H1 (cell line): Measurements from ENCODE around the gene RAB11A. TPM values are rescaled to one million over a fixed set of nuclear protein-coding genes. Genes with fewer than 3 reads are reported as not detected.

Experiments
- CTCF ChIA-PET: fragments of 300-600 bp; sonication (Branson Sonifier 250); formaldehyde crosslinking; loops from one replicate; lab custom pipeline; 2021; ENCODE audit not compliant: partially characterized antibody; lab: Charles Lee
- POLR2A ChIA-PET: fragments of 300-600 bp; sonication (Branson Sonifier 250); formaldehyde crosslinking; loops from one replicate; lab custom pipeline; 2021; ENCODE audit warnings: inconsistent platforms; ENCODE audit not compliant: partially characterized antibody; lab: Charles Lee
- DNase-seq, 2 experiments: peaks; one replicate each; pipeline versions ENCODE4 v3.0.0 to v3.0.0-alpha.2; 2010 to 2022; ENCODE audit warnings: low spot score in 2 of 2, low read depth in 1 of 2, mixed read lengths in 1 of 2
- FAIRE-seq: peaks from 2 replicates; lab custom pipeline; 2011; peaks lifted over from hg19 to GRCh38; lab: Jason Lieb, UNC
- H2AFZ ChIP-seq: 2 replicates; pipeline ENCODE4 v1.8.1; 2012; ENCODE audit warnings: low read length, inconsistent platforms
- H2AK5ac ChIP-seq: 2 replicates; pipeline ENCODE4 v1.6.1; 2013; ENCODE audit warnings: low read depth, low read length
- H2BK120ac ChIP-seq: replicated peaks from 2 replicates; pipeline ENCODE3; 2013; ENCODE audit warnings: low read depth, low read length, inconsistent platforms
- H2BK12ac ChIP-seq: 2 replicates; pipeline ENCODE4 v1.6.1; 2013; ENCODE audit warnings: low read depth, low read length
- H2BK15ac ChIP-seq: 2 replicates; pipeline ENCODE4 v1.6.1; 2013; ENCODE audit warnings: low read length
- H2BK20ac ChIP-seq: 2 replicates; pipeline ENCODE4 v1.6.1; 2013; ENCODE audit warnings: low read length
- H2BK5ac ChIP-seq: 2 replicates; pipeline ENCODE4 v1.6.1; 2013; ENCODE audit warnings: low read depth, low read length
- H3K14ac ChIP-seq: 2 replicates; pipeline ENCODE4 v1.6.1; 2013; ENCODE audit warnings: inconsistent platforms; ENCODE audit not compliant: insufficient read length
- H3K18ac ChIP-seq: 2 replicates; pipeline ENCODE4 v1.6.1; 2013; ENCODE audit warnings: low read length; ENCODE audit errors: extremely low read depth
- H3K23ac ChIP-seq: 2 replicates; pipeline ENCODE4 v1.6.1; 2013; ENCODE audit warnings: inconsistent platforms; ENCODE audit not compliant: insufficient read length
- H3K23me2 ChIP-seq: 2 replicates; pipeline ENCODE4 v1.6.1; 2013; ENCODE audit warnings: low read depth, low read length
- H3K27ac ChIP-seq: 2 replicates; pipeline ENCODE4 v1.6.1; 2011; ENCODE audit warnings: low read depth, low read length, inconsistent platforms
- H3K27me3 ChIP-seq, 4 experiments: replicated peaks in 1 of 4; 1 replicate in 1 of 4; 2 replicates in 3 of 4; pipeline versions ENCODE4 v1.6.1 to v1.8.1; 2011 to 2013; ENCODE audit warnings: low read length in 3 of 4, mild to moderate bottlenecking in 3 of 4, inconsistent platforms in 2 of 4, mixed read lengths in 2 of 4, moderate library complexity in 1 of 4; ENCODE audit not compliant: control insufficient read depth in 3 of 4, insufficient read depth in 3 of 4; ENCODE audit errors: extremely low read depth in 1 of 4
- H3K36me3 ChIP-seq, 4 experiments: 2 replicates each; pipeline versions ENCODE4 v1.6.1 to v1.8.1; 2011 to 2013; ENCODE audit warnings: mild to moderate bottlenecking in 4 of 4, low read length in 3 of 4, moderate library complexity in 2 of 4, control low read depth in 1 of 4, inconsistent platforms in 1 of 4; ENCODE audit not compliant: insufficient read depth in 4 of 4, control insufficient read depth in 2 of 4
- H3K4ac ChIP-seq: replicated peaks from 2 replicates; pipeline ENCODE3; 2013; ENCODE audit warnings: low read length, low read depth, mixed read lengths, inconsistent platforms; ENCODE audit not compliant: insufficient read length
- H3K4me1 ChIP-seq, 4 experiments: replicated peaks in 1 of 4; 1 replicate in 1 of 4; 2 replicates in 3 of 4; pipeline versions ENCODE4 v1.6.1 to v1.8.1; 2011 to 2013; ENCODE audit warnings: low read length in 3 of 4, inconsistent platforms in 2 of 4, mixed read lengths in 1 of 4; ENCODE audit not compliant: insufficient read depth in 4 of 4, control insufficient read depth in 3 of 4
- H3K4me2 ChIP-seq, 2 experiments: 2 replicates each; pipeline versions ENCODE4 v1.6.1 to v1.8.1; 2011 to 2013; ENCODE audit warnings: low read depth in 2 of 2, low read length in 2 of 2, control low read depth in 1 of 2, inconsistent platforms in 1 of 2, mild to moderate bottlenecking in 1 of 2; ENCODE audit not compliant: insufficient read depth in 1 of 2
- H3K4me3 ChIP-seq, 4 experiments: fragments of 200-600, 300-600 bp in 1 of 4; sonication (generic), shearing (Covaris generic), sonication (Bioruptor Twin) in 1 of 4; 2 replicates each; pipeline versions ENCODE4 v1.5.1 to v1.8.1; 2011 to 2016; ENCODE audit warnings: low read length in 4 of 4, low read depth in 3 of 4, control low read depth in 2 of 4, inconsistent platforms in 2 of 4, mild to moderate bottlenecking in 2 of 4, mixed read lengths in 1 of 4, moderate library complexity in 1 of 4; ENCODE audit not compliant: insufficient read depth in 2 of 4; ENCODE audit errors: extremely low read depth in 1 of 4
- H3K56ac ChIP-seq: replicated peaks from 2 replicates; pipeline ENCODE3; 2013; ENCODE audit warnings: low read depth, mild to moderate bottlenecking, mixed read lengths, low read length, inconsistent platforms; ENCODE audit not compliant: insufficient read length
- H3K79me1 ChIP-seq: 2 replicates; pipeline ENCODE4 v1.6.1; 2013; ENCODE audit warnings: low read depth, low read length, control low read depth
- H3K79me2 ChIP-seq, 2 experiments: 2 replicates each; pipeline versions ENCODE4 v1.6.1 to v1.8.1; 2012 to 2013; ENCODE audit warnings: low read length in 2 of 2, mild to moderate bottlenecking in 2 of 2, inconsistent platforms in 1 of 2; ENCODE audit not compliant: insufficient read depth in 2 of 2, control insufficient read depth in 1 of 2
- H3K9ac ChIP-seq, 4 experiments: replicated peaks in 1 of 4; 1 replicate in 1 of 4; 2 replicates in 3 of 4; pipeline versions ENCODE4 v1.6.1 to v1.8.1; 2011 to 2013; ENCODE audit warnings: low read depth in 3 of 4, low read length in 3 of 4, control low read depth in 2 of 4, mild to moderate bottlenecking in 2 of 4, moderate library complexity in 2 of 4, inconsistent platforms in 1 of 4; ENCODE audit errors: extremely low read depth in 1 of 4
- H3K9me3 ChIP-seq, 2 experiments: 2 replicates each; pipeline versions ENCODE4 v1.6.1 to v1.8.1; 2012 to 2013; ENCODE audit warnings: mild to moderate bottlenecking in 2 of 2, moderate library complexity in 2 of 2, control low read depth in 1 of 2, inconsistent platforms in 1 of 2, low read depth in 1 of 2, low read length in 1 of 2, mixed read lengths in 1 of 2; ENCODE audit not compliant: insufficient read depth in 2 of 2
- H4K20me1 ChIP-seq, 2 experiments: replicated peaks in 1 of 2; 2 replicates each; pipeline versions ENCODE3 to v1.8.1; 2011 to 2013; ENCODE audit warnings: inconsistent platforms in 2 of 2, low read length in 2 of 2, mild to moderate bottlenecking in 1 of 2; ENCODE audit not compliant: insufficient read depth in 2 of 2, control insufficient read depth in 1 of 2
- H4K5ac ChIP-seq: 2 replicates; pipeline ENCODE4 v1.6.1; 2013; ENCODE audit warnings: low read length, low read depth, mixed read lengths, inconsistent platforms; ENCODE audit not compliant: insufficient read length
- H4K8ac ChIP-seq: 2 replicates; pipeline ENCODE4 v1.8.0; 2013; ENCODE audit warnings: mild to moderate bottlenecking, moderate library complexity, low read length, inconsistent platforms; ENCODE audit not compliant: insufficient read depth; ENCODE audit errors: extremely low read depth
- H4K91ac ChIP-seq: replicated peaks from 2 replicates; pipeline ENCODE3; 2013; ENCODE audit warnings: low read length, mixed read lengths, inconsistent platforms; ENCODE audit not compliant: insufficient read length
- BCL11A ChIP-seq, 2 experiments: IDR thresholded peaks; one replicate each; pipeline ENCODE4 v1.6.1; 2011; ENCODE audit warnings: low read depth in 2 of 2, low read length in 2 of 2, mild to moderate bottlenecking in 2 of 2
- CHD2 ChIP-seq: IDR thresholded peaks from 2 replicates; pipeline ENCODE4 v1.6.1; 2012; ENCODE audit warnings: low read length, improper control_type of control experiment
- CTCF ChIP-seq, 3 experiments: IDR thresholded peaks; 1 replicate in 2 of 3; 2 replicates in 1 of 3; pipeline versions ENCODE4 v1.5.1 to v1.6.1; 2011; ENCODE audit warnings: low read length in 3 of 3, mild to moderate bottlenecking in 3 of 3, inconsistent platforms in 2 of 3, low read depth in 1 of 3, moderate library complexity in 1 of 3; ENCODE audit not compliant: insufficient read depth in 1 of 3; ENCODE audit errors: control extremely low read depth in 1 of 3
- EP300 ChIP-seq, 2 experiments: IDR thresholded peaks; 1 replicate in 1 of 2; 2 replicates in 1 of 2; pipeline ENCODE4 v1.6.1; 2011 to 2012; ENCODE audit warnings: low read depth in 2 of 2, low read length in 2 of 2, mild to moderate bottlenecking in 2 of 2, borderline replicate concordance in 1 of 2, inconsistent platforms in 1 of 2, moderate library complexity in 1 of 2
- EZH2 ChIP-seq: fragments of 200-600 bp; sonication (generic); IDR thresholded peaks from 2 replicates; pipeline ENCODE4 v1.7.1; 2012; ENCODE audit warnings: low read depth, mild to moderate bottlenecking, moderate library complexity, low read length, inconsistent platforms; ENCODE audit not compliant: severe bottlenecking
- SP4 ChIP-seq: IDR thresholded peaks from 2 replicates; pipeline ENCODE4 v1.6.1; 2012; ENCODE audit warnings: low read length, inconsistent platforms
- SUZ12 ChIP-seq: fragments of 200-600 bp; sonication (generic); IDR thresholded peaks from 2 replicates; pipeline ENCODE4 v1.6.1; 2012; ENCODE audit warnings: mild to moderate bottlenecking, inconsistent platforms, low read length, moderate library complexity, mixed read lengths
- TCF12 ChIP-seq: IDR thresholded peaks from 2 replicates; pipeline ENCODE4 v1.6.1; 2011; ENCODE audit warnings: low read depth, mild to moderate bottlenecking, low read length
- USF2 ChIP-seq: IDR thresholded peaks from 2 replicates; pipeline ENCODE4 v1.6.1; 2011; ENCODE audit warnings: low read length, improper control_type of control experiment
- whole genome bisulfite sequencing, 2 experiments: shearing (Covaris generic) in 1 of 2; methylation state at CpG; one replicate each; pipeline versions ENCODE4 v1.1.6 to v1.1.7; 2013 to 2015; ENCODE audit warnings: low lambda C conversion rate in 2 of 2, mixed read lengths in 2 of 2, inconsistent platforms in 1 of 2, low coverage in 1 of 2, missing lambda C conversion rate in 1 of 2; ENCODE audit not compliant: insufficient replicate concordance in 2 of 2, insufficient coverage in 1 of 2, insufficient read length in 1 of 2; ENCODE audit errors: extremely low coverage in 1 of 2, missing lambda C conversion rate in 1 of 2; 5-methylcytosine and 5-hydroxymethylcytosine counted together
- polyA plus RNA-seq, 7 experiments: library from polyadenylated mRNA; depleted of rRNA in 3 of 7; stranded (reverse) in 5 of 7; unstranded in 2 of 7; fragments of >200 nt in 5 of 7; fragments of 200-250 nt in 2 of 7; gene quantifications; 1 replicate in 5 of 7; 2 replicates in 1 of 7; 4 replicates in 1 of 7; pipeline versions ENCODE4 v1.2.1 to v1.2.3, GENCODE V29; 2011 to 2013; ENCODE audit warnings: missing spikeins in 2 of 7, mixed read lengths in 2 of 7
- total RNA-seq: library from RNA; stranded (reverse); fragmentation: NEBNext Ultra II Directional; extraction: Animal tissue kit (Norgen Biotek cat#: 25700); gene quantifications from 2 replicates; pipeline ENCODE4 v1.2.1, GENCODE V29; 2021

Gene RAB11A
- total and polyA plus RNA-seq, 2 of the 8 experiments (the other 6 are each of a cell fraction or from before 2014, with no cell fraction given), result 211 to 254 TPM

- no peak overlapping the region for H3K27ac ChIP-seq
- H2BK5ac ChIP-seq, result no peak overlapping the region
- H3K27me3 ChIP-seq, result no peaks in the 10 kb centered on the region
- H3K9me3 ChIP-seq, result no peaks in the 10 kb centered on the region
- no peak overlapping the region for H2AK5ac ChIP-seq
- no peak overlapping the region for H2BK15ac ChIP-seq
- H3K18ac ChIP-seq, result no peak overlapping the region
- H2BK120ac ChIP-seq, result no peak overlapping the region
- H3K79me1 ChIP-seq, result no peaks in the 10 kb centered on the region
- no peak overlapping the region for H3K9ac ChIP-seq
- H2AFZ ChIP-seq, result no peak overlapping the region
- H2BK12ac ChIP-seq, result no peak overlapping the region
- H3K56ac ChIP-seq, result no peak overlapping the region
- 90% methylated on average over 8 of the region's 8 CpGs; no CpG with 5 or more reads in 1 of the 2 experiments for WGBS, 2 experiments
- ChIA-PET CTCF (interaction anchor here (1.0 to 10.6 kb wide), 14 partner anchors 11 to 450 kb away, joined by 3 to 134 read pairs (median 4); no protein-coding TSS in a partner anchor), POLR2A (interaction anchor here (2.3 kb wide), 2 partner anchors 34 to 224 kb away, joined by 7 read pairs; partner anchors contain the start of genes INTS14 and RAB11A)
- H3K4ac ChIP-seq, result no peak overlapping the region
- no peak overlapping the region for H3K4me3 ChIP-seq
- H4K20me1 ChIP-seq, result no peaks in the 10 kb centered on the region
- no peak overlapping the region for H3K23ac ChIP-seq
- no peak overlapping the region for H3K4me2 ChIP-seq
- no peaks in the 10 kb centered on the region; the same call in 1 of the 2 replicates for H3K23me2 ChIP-seq
- no peak overlapping the region for H4K91ac ChIP-seq
- no peak overlapping the region for H3K14ac ChIP-seq
- no peak overlapping the region for H4K8ac ChIP-seq
- H3K4me1 ChIP-seq, result peaks cover 4 to 17% (median 7%) of the 10 kb centered on the region in 4 experiments; a peak in 6 of 7 replicates
- FAIRE-seq (no peak), DNase-seq (no peak)
- H2BK20ac ChIP-seq, result no peak overlapping the region
- no peak overlapping the region for H4K5ac ChIP-seq
- H3K36me3 ChIP-seq, result no peaks in the 10 kb centered on the region
- H3K79me2 ChIP-seq, result no peaks in the 10 kb centered on the region
- TF ChIP-seq TCF12 (no peak), SP4 (no peak), EP300 (IDR thresholded peaks at IDR 0.05; ENCODE audit: borderline replicate concordance in 1 of 2, low read depth in 2 of 2, low read length in 2 of 2) (no peak), BCL11A (IDR thresholded peaks at IDR 0.05; ENCODE audit: low read depth in 2 of 2, low read length in 2 of 2) (no peak), CTCF (IDR thresholded peaks at IDR 0.05; ENCODE audit: control extremely low read depth in 1 of 3, insufficient read depth in 1 of 3, low read depth in 1 of 3, low read length in 3 of 3) (no peak), SUZ12 (no peak), USF2 (no peak), EZH2 (no peak), CHD2 (no peak)
These were observed 34.5 kb upstream of the RAB11A start for GRCh38 chr15:65834603-65835282.
